GM13976 (cell line): ENCODE measurements around the gene GALNT18.

ENCODE experiments used
- DNase-seq: peaks from one replicate; pipeline ENCODE4 v3.0.0; 2012; ENCODE audit warnings: low spot score
- CTCF ChIP-seq: IDR thresholded peaks from 2 replicates; pipeline ENCODE4 v1.5.1; 2012; ENCODE audit warnings: borderline replicate concordance, mild to moderate bottlenecking; ENCODE audit not compliant: insufficient read depth; ENCODE audit errors: extremely low read depth, missing control alignments, control extremely low read depth
- in situ Hi-C: fragments of 300-500 bp; cut with MboI; formaldehyde crosslinking; loops from one replicate; pipeline ENCODE4 v1.12.0; 2022; ENCODE audit warnings: low sequenced_read_pairs, mixed read lengths, inconsistent platforms; ENCODE audit not compliant: unreplicated experiment

GALNT18 gene

DNA sequence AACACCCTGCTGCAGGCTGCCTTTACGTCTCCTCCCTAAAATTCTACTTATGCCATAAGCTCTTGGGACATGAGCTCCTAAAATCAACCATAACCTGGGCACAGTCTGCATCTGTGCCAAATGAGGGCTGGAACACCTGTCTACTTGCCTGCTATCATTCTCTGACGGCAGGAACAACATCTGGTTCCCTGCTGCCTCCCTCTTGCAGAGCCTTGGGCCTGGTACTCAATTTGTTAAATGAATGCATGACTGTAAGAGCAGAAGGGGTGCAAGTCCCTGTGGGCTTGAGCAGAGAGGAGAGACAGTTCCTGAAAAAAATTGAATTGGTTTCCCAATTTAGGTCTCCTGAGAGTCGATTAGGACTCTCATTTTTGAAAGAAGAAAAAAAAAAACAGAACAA lies 202.1 kb downstream of the GALNT18 start:
- in situ Hi-C loops: no loop called here
- DNase-seq: no peak
- no peak for TF ChIP-seq CTCF

DNA sequence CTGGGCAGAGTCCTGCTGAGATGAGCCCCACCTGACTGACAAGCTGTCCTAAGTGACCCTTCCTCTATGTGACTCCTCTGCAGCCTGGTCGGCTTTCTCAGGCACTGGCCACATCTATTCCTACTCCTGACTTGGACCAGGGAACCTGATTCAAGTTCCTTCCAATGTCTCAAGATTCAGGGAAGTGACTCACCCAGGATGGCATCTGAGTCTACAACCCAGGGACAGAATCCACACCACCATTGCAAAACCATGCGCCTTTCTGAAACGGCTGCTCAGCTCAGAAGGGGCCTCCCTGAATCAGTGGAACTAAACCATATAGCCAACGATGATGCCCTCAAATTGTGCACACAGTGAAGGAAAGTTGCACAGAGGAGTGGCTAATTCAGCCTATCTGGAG lies 204.9 kb downstream of the GALNT18 start:
- TF ChIP-seq CTCF: no peak
- DNase-seq: no peak
- in situ Hi-C loops: no loop called here

- TF ChIP-seq CTCF: no peak
- no peak for DNase-seq
- in situ Hi-C loops: no loop called here
Measured at GRCh38 chr11:11416502-11416901, 205.3 kb downstream of the GALNT18 start.

DNA sequence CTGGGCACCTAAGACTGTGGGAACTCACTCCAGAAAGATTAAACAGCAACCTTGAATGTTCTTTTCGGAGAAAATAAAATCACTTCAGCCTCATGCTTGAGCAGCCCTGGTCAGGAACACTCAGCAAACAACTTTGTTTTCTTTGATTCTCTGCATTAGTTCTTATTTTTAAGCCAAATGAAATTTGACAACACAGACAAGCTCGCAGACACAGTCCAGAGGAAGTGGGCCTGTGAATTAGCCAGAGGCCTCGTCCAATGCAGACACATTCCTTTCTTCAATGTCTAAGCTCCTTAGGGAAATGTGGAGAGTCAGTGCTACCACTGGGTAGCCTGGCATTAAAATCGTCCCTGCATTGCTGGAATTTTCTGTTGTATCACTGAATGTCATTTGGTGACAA lies 205.9 kb downstream of the GALNT18 start:
- in situ Hi-C loops: no loop called here
- DNase-seq: no peak
- no peak for TF ChIP-seq CTCF

DNA sequence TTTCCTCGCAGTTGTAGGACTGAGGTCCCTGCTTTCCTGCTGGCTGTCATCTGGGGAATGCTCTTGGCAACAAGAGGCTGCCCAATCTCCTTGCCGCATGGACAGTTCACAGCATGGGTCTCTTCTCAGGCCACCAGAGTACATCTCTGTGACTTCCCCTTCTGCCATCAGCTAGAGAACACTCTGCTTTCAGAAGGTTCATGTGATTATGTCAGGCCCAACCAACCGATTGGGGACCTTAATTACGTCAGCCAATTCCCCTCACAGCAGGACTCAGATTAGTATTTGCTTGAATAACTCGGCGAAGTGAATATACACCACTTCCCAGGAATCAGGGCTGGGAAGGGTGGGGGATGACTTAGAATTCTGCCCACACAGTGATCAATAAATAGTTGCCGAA lies 206.8 kb downstream of the GALNT18 start:
- no peak for TF ChIP-seq CTCF
- no peak for DNase-seq
- in situ Hi-C loops: no loop called here

DNA sequence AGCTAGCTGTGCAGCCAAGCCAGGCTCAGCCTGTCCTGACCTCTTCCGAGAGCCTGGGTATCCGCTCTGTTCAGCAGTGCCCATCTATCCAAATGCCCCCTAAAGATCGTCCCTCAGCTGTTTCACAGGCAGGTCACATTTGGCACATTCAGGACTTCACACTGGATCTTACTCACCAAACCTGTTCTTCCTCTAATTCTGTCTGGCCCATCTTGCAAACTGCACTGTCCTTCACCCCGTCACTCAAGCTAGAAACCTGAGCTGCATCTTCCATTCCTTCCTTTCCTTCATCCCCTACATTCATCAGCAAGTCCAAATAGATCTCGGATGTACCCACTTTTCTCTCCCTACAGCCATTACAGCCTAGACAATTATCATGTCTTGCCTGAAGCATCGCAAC lies 208.0 kb downstream of the GALNT18 start:
- no peak for TF ChIP-seq CTCF
- in situ Hi-C loops: no loop called here
- DNase-seq: no peak

GRCh38 chr11:11411401-11411985 lies 210.3 kb downstream of the GALNT18 start:
- no peak for TF ChIP-seq CTCF
- in situ Hi-C loops: no loop called here
- no peak for DNase-seq
